ENCODE data around the gene TNFRSF11A.

Gene TNFRSF11A

DNA sequence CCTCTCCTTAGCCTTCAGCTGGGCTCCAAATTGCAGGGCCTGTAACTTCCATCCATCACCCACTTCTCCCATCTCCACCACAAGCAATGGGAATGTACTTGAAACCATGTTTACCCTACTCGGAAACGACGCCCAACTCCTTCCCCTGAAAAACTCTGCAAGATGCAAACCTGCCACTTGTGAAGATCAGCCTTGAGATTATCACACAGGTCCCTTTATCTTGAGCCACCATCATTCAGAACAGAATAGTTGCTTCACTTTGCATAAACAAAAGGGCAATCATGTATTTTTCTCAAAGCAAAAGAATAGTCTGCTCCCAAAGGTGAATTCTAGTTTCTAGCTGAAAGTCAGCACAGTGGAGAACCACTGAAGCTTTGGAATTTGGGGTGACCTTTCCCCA, 75.8 kb downstream of the TNFRSF11A start:
- Histone ChIP-seq H3K27me3 (ENCODE audit: insufficient read depth, low read length) (no peaks in the 10 kb centered on the region), H3K4me1 (ENCODE audit: insufficient read depth, low read length) (peaks cover 11% of the 10 kb centered on the region)
- WGBS = 90% methylated on average over 3 of the region's 3 CpGs

DNA sequence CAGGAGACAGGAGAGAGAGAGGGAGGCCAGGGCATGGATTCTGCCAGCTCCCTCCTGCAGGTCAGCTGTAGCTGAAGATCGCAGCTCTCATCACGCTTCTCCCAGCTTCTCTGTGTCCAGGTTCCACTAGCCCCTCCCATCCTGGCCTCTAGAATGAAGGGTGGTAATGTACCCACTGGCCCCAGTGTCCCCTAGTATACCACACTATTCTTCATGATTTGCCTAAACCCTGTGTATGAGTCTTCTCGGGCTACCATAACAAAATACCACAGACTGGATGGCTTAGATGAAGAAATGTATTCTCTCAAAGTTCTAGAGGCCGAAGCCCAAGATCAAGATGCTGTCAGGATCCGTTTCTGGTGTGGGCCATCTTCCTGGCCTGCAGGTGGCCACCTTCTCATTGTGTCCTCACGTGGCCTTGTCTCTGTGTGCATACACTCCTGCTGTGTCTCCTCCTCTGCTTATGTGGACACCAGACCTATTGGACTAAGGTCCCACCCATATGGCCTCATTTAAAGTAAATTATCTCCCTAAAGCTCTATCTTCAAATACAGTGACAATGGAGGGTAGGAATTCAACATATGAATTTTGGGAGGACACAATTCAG, 77.3 kb downstream of the TNFRSF11A start:
- no peaks in the 10 kb centered on the region for H3K9me3 ChIP-seq (ENCODE audit: insufficient read depth, low read depth, low read length)
- no peaks in the 10 kb centered on the region for H3K36me3 ChIP-seq (ENCODE audit: insufficient read depth, low read length)
- 90% methylated on average over 6 of the region's 6 CpGs for WGBS
- no peak overlapping the region for H3K27ac ChIP-seq (ENCODE audit: low read depth, low read length)
- H3K4me1 ChIP-seq (ENCODE audit: insufficient read depth, low read length) = peaks cover 10% of the 10 kb centered on the region
- no peaks in the 10 kb centered on the region for H3K27me3 ChIP-seq (ENCODE audit: insufficient read depth, low read length)
- H3K4me3 ChIP-seq (ENCODE audit: low read length) = no peak overlapping the region
- no peak overlapping the region for H3K9ac ChIP-seq (ENCODE audit: low read depth, low read length)

More for the DNA sequence above, 75.8 kb downstream of the TNFRSF11A start:
- H3K9ac ChIP-seq (ENCODE audit: low read depth, low read length) = no peak overlapping the region
- H3K36me3 ChIP-seq (ENCODE audit: insufficient read depth, low read length) = no peaks in the 10 kb centered on the region
- H3K4me3 ChIP-seq (ENCODE audit: low read length) = no peak overlapping the region
- no peak overlapping the region for H3K27ac ChIP-seq (ENCODE audit: low read depth, low read length)
- H3K9me3 ChIP-seq (ENCODE audit: insufficient read depth, low read depth, low read length) = no peaks in the 10 kb centered on the region

- no peaks in the 10 kb centered on the region for H3K27me3 ChIP-seq (ENCODE audit: insufficient read depth, low read length)
- no peaks in the 10 kb centered on the region for H3K36me3 ChIP-seq (ENCODE audit: insufficient read depth, low read length)
- H3K4me3 ChIP-seq (ENCODE audit: low read length) = no peak overlapping the region
- H3K9me3 ChIP-seq (ENCODE audit: insufficient read depth, low read depth, low read length) = no peaks in the 10 kb centered on the region
- 92% methylated on average over 3 of the region's 3 CpGs for WGBS
- no peak overlapping the region for H3K9ac ChIP-seq (ENCODE audit: low read depth, low read length)
- H3K27ac ChIP-seq (ENCODE audit: low read depth, low read length) = no peak overlapping the region
- H3K4me1 ChIP-seq (ENCODE audit: insufficient read depth, low read length) = peaks cover 5% of the 10 kb centered on the region; the same call in 1 of the 2 replicates
Measured at GRCh38 chr18:62403120-62403519, 78.0 kb downstream of the TNFRSF11A start.

DNA sequence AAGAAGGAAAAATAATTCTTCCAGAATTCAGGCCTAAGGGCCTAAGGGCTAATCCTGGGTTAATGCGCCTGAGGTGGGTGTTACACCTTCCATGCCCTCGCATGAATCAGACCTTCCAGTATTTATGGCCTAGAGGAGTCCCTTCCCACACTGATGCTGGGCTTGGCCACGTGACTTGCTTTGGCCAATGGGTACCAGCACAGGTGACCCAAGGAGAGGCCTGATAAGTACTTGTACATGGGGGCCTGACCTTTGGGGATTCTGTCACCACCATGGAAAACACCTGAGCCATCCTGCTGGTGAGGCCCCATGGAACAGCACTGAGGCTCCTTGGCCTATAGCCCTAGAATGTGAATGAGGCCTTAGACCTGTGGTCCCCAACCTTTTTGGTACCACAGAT, 79.8 kb downstream of the TNFRSF11A start:
- WGBS = 86% methylated on average over 3 of the region's 3 CpGs
- H3K27me3 ChIP-seq (ENCODE audit: insufficient read depth, low read length) = no peaks in the 10 kb centered on the region
- H3K27ac ChIP-seq (ENCODE audit: low read depth, low read length) = no peak overlapping the region
- no peaks in the 10 kb centered on the region for H3K9me3 ChIP-seq (ENCODE audit: insufficient read depth, low read depth, low read length)
- peaks cover 1% of the 10 kb centered on the region; the same call in 1 of the 2 replicates for H3K4me1 ChIP-seq (ENCODE audit: insufficient read depth, low read length)
- no peaks in the 10 kb centered on the region for H3K36me3 ChIP-seq (ENCODE audit: insufficient read depth, low read length)
- no peak overlapping the region for H3K9ac ChIP-seq (ENCODE audit: low read depth, low read length)
- H3K4me3 ChIP-seq (ENCODE audit: low read length) = no peak overlapping the region

DNA sequence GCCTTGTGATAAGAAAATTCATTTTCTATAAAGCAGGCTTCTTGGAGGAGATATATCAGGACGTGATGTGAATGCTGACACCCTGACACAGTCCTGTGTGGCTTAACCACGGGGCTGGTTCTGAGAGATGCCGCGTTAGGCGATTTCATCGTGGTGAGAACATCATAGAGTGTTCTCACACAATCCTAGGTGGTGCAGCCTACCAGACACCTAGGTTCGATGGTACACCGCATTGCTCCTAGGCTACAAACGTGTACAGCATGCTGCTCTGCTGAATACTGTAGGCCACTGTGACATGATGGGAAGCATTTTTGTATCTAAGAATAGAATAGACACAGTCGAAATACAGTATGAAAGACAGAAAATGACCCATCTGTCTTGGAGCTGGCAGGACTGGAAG, 82.5 kb downstream of the TNFRSF11A start:
- no peak overlapping the region for H3K9ac ChIP-seq (ENCODE audit: low read depth, low read length)
- H3K36me3 ChIP-seq (ENCODE audit: insufficient read depth, low read length) = no peaks in the 10 kb centered on the region
- no peak overlapping the region for H3K4me3 ChIP-seq (ENCODE audit: low read length)
- 88% methylated on average over 10 of the region's 10 CpGs for WGBS
- H3K27me3 ChIP-seq (ENCODE audit: insufficient read depth, low read length) = no peaks in the 10 kb centered on the region
- no peak overlapping the region for H3K27ac ChIP-seq (ENCODE audit: low read depth, low read length)
- no peaks in the 10 kb centered on the region for H3K9me3 ChIP-seq (ENCODE audit: insufficient read depth, low read depth, low read length)
- no peaks in the 10 kb centered on the region for H3K4me1 ChIP-seq (ENCODE audit: insufficient read depth, low read length)

- WGBS = 76% methylated on average over 5 of the region's 5 CpGs
- Histone ChIP-seq H3K9ac (ENCODE audit: low read depth, low read length) (no peak overlapping the region), H3K27ac (ENCODE audit: low read depth, low read length) (no peak overlapping the region), H3K9me3 (ENCODE audit: insufficient read depth, low read depth, low read length) (no peaks in the 10 kb centered on the region), H3K4me1 (ENCODE audit: insufficient read depth, low read length) (no peaks in the 10 kb centered on the region), H3K27me3 (ENCODE audit: insufficient read depth, low read length) (no peaks in the 10 kb centered on the region), H3K4me3 (ENCODE audit: low read length) (no peak overlapping the region), H3K36me3 (ENCODE audit: insufficient read depth, low read length) (no peaks in the 10 kb centered on the region)
Measured at GRCh38 chr18:62409821-62410220, 84.7 kb downstream of the TNFRSF11A start.

DNA sequence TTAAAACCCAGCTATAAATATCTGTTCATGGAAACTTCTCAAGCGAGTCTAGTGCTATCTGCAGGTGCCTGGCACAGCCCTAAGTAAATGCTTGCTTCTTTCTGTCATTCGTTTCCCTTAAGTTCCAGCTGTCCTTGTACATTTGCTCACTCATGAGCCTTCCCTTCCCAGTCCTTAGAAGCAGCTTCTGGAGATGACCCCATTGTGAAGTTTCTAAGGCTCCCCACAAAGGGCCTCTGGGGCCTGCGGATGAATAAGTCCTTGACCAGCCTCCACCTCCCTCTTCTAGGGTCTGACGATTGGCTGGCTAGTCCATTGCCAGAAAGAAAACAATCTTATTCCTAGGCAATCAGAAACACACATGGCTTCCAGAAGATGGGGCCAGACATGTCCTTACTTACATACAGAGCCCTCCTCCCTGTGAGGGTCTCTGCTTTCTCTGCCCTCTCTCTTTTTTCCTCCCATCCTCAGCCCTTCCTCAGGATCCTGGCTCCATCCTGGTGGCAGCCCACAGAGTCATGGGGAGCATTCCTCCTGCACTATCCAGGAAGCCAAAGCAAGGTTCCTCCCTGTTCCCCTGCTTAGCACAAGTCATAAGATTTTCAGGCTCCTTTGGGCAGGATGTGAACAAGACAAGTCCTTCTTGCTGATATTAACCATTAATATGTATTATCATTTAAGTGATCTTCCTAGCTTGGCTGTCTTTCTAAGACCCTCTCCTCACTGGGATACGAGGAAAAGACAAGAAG, 87.3 kb downstream of the TNFRSF11A start:
- Histone ChIP-seq H3K4me3 (ENCODE audit: low read length) (no peak overlapping the region), H3K9ac (ENCODE audit: low read depth, low read length) (no peak overlapping the region), H3K27ac (ENCODE audit: low read depth, low read length) (no peak overlapping the region), H3K27me3 (ENCODE audit: insufficient read depth, low read length) (no peaks in the 10 kb centered on the region), H3K9me3 (ENCODE audit: insufficient read depth, low read depth, low read length) (no peaks in the 10 kb centered on the region), H3K36me3 (ENCODE audit: insufficient read depth, low read length) (no peaks in the 10 kb centered on the region), H3K4me1 (ENCODE audit: insufficient read depth, low read length) (no peaks in the 10 kb centered on the region)
- 85% methylated on average over 4 of the region's 5 CpGs for WGBS

DNA sequence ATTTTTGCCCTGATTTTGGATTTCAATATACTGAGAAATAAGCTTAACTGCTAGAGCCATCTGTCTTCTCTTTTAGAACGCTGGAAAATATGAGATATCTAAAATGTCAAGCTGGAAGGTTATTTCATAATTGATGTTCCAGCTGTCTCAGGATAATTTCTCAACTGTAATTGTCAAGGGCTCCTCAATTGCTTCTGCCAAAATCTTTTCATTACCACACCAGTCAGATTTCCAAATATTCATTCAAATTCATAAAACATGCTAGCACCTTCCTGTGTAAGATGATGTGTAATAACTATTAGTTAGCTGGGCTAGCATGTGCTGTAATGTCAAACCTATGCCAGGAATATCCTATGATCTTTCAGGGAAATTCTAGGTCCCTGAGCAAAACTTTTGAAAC, 88.1 kb downstream of the TNFRSF11A start:
- Histone ChIP-seq H3K36me3 (ENCODE audit: insufficient read depth, low read length) (no peaks in the 10 kb centered on the region), H3K9me3 (ENCODE audit: insufficient read depth, low read depth, low read length) (no peaks in the 10 kb centered on the region), H3K9ac (ENCODE audit: low read depth, low read length) (no peak overlapping the region), H3K4me1 (ENCODE audit: insufficient read depth, low read length) (no peaks in the 10 kb centered on the region), H3K27me3 (ENCODE audit: insufficient read depth, low read length) (no peaks in the 10 kb centered on the region), H3K27ac (ENCODE audit: low read depth, low read length) (no peak overlapping the region), H3K4me3 (ENCODE audit: low read length) (no peak overlapping the region)
- WGBS = 83% methylated on average over 1 of the region's 1 CpG

DNA sequence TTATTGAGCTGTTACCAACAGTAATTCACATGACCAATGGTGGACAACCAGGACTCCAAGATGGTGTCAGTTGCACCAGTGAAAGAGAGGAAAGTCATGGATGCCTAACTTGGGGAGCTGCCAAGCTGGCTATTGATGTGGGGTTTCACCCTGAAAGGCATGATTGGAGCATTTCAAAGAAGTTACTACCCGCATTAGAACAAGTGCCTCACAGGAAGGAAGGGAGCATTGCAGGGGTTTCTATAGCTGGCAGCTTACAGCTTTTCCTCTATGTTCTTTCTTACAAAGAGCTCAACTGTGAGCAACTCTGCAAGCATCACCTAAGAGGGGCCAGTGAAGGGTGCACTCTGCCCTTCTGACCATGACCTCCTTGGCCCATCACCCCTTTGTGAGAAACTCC, 93.1 kb downstream of the TNFRSF11A start:
- Histone ChIP-seq H3K4me3 (ENCODE audit: low read length) (no peak overlapping the region), H3K27ac (ENCODE audit: low read depth, low read length) (no peak overlapping the region), H3K9me3 (ENCODE audit: insufficient read depth, low read depth, low read length) (no peaks in the 10 kb centered on the region), H3K9ac (ENCODE audit: low read depth, low read length) (no peak overlapping the region), H3K36me3 (ENCODE audit: insufficient read depth, low read length) (no peaks in the 10 kb centered on the region), H3K27me3 (ENCODE audit: insufficient read depth, low read length) (no peaks in the 10 kb centered on the region), H3K4me1 (ENCODE audit: insufficient read depth, low read length) (no peaks in the 10 kb centered on the region)
- WGBS = 76% methylated on average over 1 of the region's 1 CpG

GRCh38 chr18:62420151-62420512, 95.0 kb downstream of the TNFRSF11A start:
- H3K27ac ChIP-seq (ENCODE audit: low read depth, low read length) = no peak overlapping the region
- peaks cover 3% of the 10 kb centered on the region; the same call in 1 of the 2 replicates for H3K4me1 ChIP-seq (ENCODE audit: insufficient read depth, low read length)
- H3K36me3 ChIP-seq (ENCODE audit: insufficient read depth, low read length) = no peaks in the 10 kb centered on the region
- 81% methylated on average over 2 of the region's 3 CpGs for WGBS
- no peak overlapping the region for H3K4me3 ChIP-seq (ENCODE audit: low read length)
- no peak overlapping the region for H3K9ac ChIP-seq (ENCODE audit: low read depth, low read length)
- 0 out of 2 replicates have a peak, but pooled peaks cover 2% of the 10 kb centered on the region for H3K27me3 ChIP-seq (ENCODE audit: insufficient read depth, low read length)
- H3K9me3 ChIP-seq (ENCODE audit: insufficient read depth, low read depth, low read length) = no peaks in the 10 kb centered on the region

- 0 out of 2 replicates have a peak, but pooled peaks cover 4% of the 10 kb centered on the region for H3K27me3 ChIP-seq (ENCODE audit: insufficient read depth, low read length)
- H3K4me1 ChIP-seq (ENCODE audit: insufficient read depth, low read length) = peaks cover 6% of the 10 kb centered on the region; the same call in 1 of the 2 replicates
- H3K4me3 ChIP-seq (ENCODE audit: low read length) = no peak overlapping the region
- H3K9ac ChIP-seq (ENCODE audit: low read depth, low read length) = no peak overlapping the region
- WGBS = 83% methylated on average over 9 of the region's 9 CpGs
- H3K27ac ChIP-seq (ENCODE audit: low read depth, low read length) = no peak overlapping the region
- no peaks in the 10 kb centered on the region for H3K36me3 ChIP-seq (ENCODE audit: insufficient read depth, low read length)
- no peaks in the 10 kb centered on the region for H3K9me3 ChIP-seq (ENCODE audit: insufficient read depth, low read depth, low read length)
Measured at GRCh38 chr18:62420513-62421209, 95.6 kb downstream of the TNFRSF11A start.

Measured in HUES64 (cell line).